GM12878 (cell line): Measurements from ENCODE around the gene ATP1A3. TPM values are rescaled to one million over a fixed set of nuclear protein-coding genes. Genes with fewer than 3 reads are reported as not detected.

Source experiments
- ATAC-seq: fragments of 200-7000 bp; cut with Tn5 transposase; 3 replicates; pipeline ENCODE4 v1.9.1; 2020; ENCODE audit warnings: mild to moderate bottlenecking, moderate library complexity
- BruUV-seq: library from RNA; stranded (reverse); fragments of 400-500 nt; replicated peaks from 2 replicates; lab custom pipeline; 2021; lab: Mats Ljungman, UMichigan
- CTCF ChIA-PET: fragments of 300-600 bp; sonication (Branson Sonifier 250); formaldehyde crosslinking; extraction: SDS; loops from one replicate; lab custom pipeline; 2021; ENCODE audit warnings: inconsistent platforms; lab: Yijun Ruan, JAX
- POLR2A ChIA-PET: fragments of 350-600 bp; formaldehyde crosslinking; extraction: SDS; loops from one replicate; lab custom pipeline; 2021; ENCODE audit warnings: inconsistent platforms; lab: Charles Lee
- RAD21 ChIA-PET: fragments of 300-600 bp; sonication (Branson Sonifier 250); formaldehyde crosslinking; loops from one replicate; lab custom pipeline; 2023; ENCODE audit warnings: antibody characterized with exemption; ENCODE audit not compliant: unreplicated experiment; lab: Charles Lee
- SMC1A ChIA-PET: fragments of 300-600 bp; sonication (Branson Sonifier 250); formaldehyde crosslinking; loops from one replicate; lab custom pipeline; 2023; ENCODE audit not compliant: unreplicated experiment, uncharacterized antibody; lab: Charles Lee
- DNase-seq: peaks from one replicate; pipeline ENCODE4 v3.0.0-alpha.2; 2011; ENCODE audit warnings: low read depth, low spot score
- FAIRE-seq: peaks from 3 replicates; lab custom pipeline; 2011; peaks lifted over from hg19 to GRCh38; lab: Jason Lieb, UNC
- H2AFZ ChIP-seq: 2 replicates; pipeline ENCODE4 v1.6.0; 2011; ENCODE audit warnings: low read depth, low read length, control low read depth; ENCODE audit not compliant: control insufficient read depth
- H3K27ac ChIP-seq: 2 replicates; pipeline ENCODE4 v1.5.1; 2011; ENCODE audit warnings: control low read depth; ENCODE audit not compliant: control insufficient read depth, insufficient read depth
- H3K27me3 ChIP-seq, 2 experiments: replicated peaks in 1 of 2; 2 replicates each; pipeline versions ENCODE4 v1.6.0 to v1.6.1; 2011; ENCODE audit warnings: low read length in 1 of 2; ENCODE audit not compliant: control insufficient read depth in 2 of 2, insufficient read depth in 2 of 2
- H3K36me3 ChIP-seq, 2 experiments: 2 replicates each; pipeline ENCODE4 v1.5.1; 2011; ENCODE audit warnings: low read length in 1 of 2; ENCODE audit not compliant: control insufficient read depth in 2 of 2, insufficient read depth in 2 of 2
- H3K4me1 ChIP-seq: 2 replicates; pipeline ENCODE4 v1.6.1; 2011; ENCODE audit warnings: mild to moderate bottlenecking, low read length, moderate library complexity, mixed read lengths; ENCODE audit not compliant: control insufficient read depth, insufficient read depth
- H3K4me2 ChIP-seq: 2 replicates; pipeline ENCODE4 v1.6.0; 2011; ENCODE audit warnings: control low read depth; ENCODE audit not compliant: control insufficient read depth, insufficient read depth
- H3K4me3 ChIP-seq: fragments of 200-600 bp; sonication (generic); 2 replicates; pipeline ENCODE4 v1.5.1; 2016
- H3K79me2 ChIP-seq: 2 replicates; pipeline ENCODE4 v1.6.0; 2011; ENCODE audit warnings: low read length; ENCODE audit not compliant: control insufficient read depth, insufficient read depth
- H3K9ac ChIP-seq: 2 replicates; pipeline ENCODE4 v1.8.0; 2011; ENCODE audit warnings: low read length, control low read depth, mixed read lengths; ENCODE audit not compliant: control insufficient read depth, insufficient read depth
- H3K9me3 ChIP-seq: replicated peaks from 3 replicates; pipeline ENCODE4 v1.5.1; 2011; ENCODE audit warnings: mild to moderate bottlenecking, low read length; ENCODE audit not compliant: control insufficient read depth, insufficient read depth
- H4K20me1 ChIP-seq: 2 replicates; pipeline ENCODE4 v1.6.0; 2011; ENCODE audit not compliant: control insufficient read depth, insufficient read depth
- BCL11A ChIP-seq: IDR thresholded peaks from 2 replicates; pipeline ENCODE4 v1.6.1; 2011; ENCODE audit warnings: low read depth, low read length
- CHD4 ChIP-seq: fragments of 200-600 bp; sonication (generic); IDR thresholded peaks from 2 replicates; pipeline ENCODE4 v1.6.1; 2016; ENCODE audit warnings: mild to moderate bottlenecking
- CTCF ChIP-seq, 3 experiments: IDR thresholded peaks in 2 of 3; conservative IDR thresholded peaks in 1 of 3; 2 replicates each; pipeline ENCODE4 v1.5.1; 2011; ENCODE audit warnings: low read depth in 3 of 3, low read length in 3 of 3, mild to moderate bottlenecking in 3 of 3, control low read depth in 2 of 3, moderate library complexity in 2 of 3, inconsistent platforms in 1 of 3, mixed read lengths in 1 of 3; ENCODE audit not compliant: control insufficient read depth in 2 of 3, insufficient read depth in 1 of 3; ENCODE audit errors: extremely low read depth in 1 of 3
- EED ChIP-seq: sonication (generic); IDR thresholded peaks from 2 replicates; pipeline ENCODE4 v1.6.1; 2016; ENCODE audit warnings: antibody characterized with exemption, low read depth
- HDGF ChIP-seq: fragments of 450-650 bp; IDR thresholded peaks from 2 replicates; pipeline ENCODE4 v1.6.1; 2016; ENCODE audit warnings: antibody characterized with exemption
- MTA2 ChIP-seq: fragments of 450-650 bp; IDR thresholded peaks from 2 replicates; pipeline ENCODE4 v1.6.1; 2016; ENCODE audit warnings: low read depth, mild to moderate bottlenecking, moderate library complexity
- POLR2AphosphoS5 ChIP-seq: IDR thresholded peaks from 2 replicates; pipeline ENCODE4 v1.6.1; 2011; ENCODE audit warnings: mild to moderate bottlenecking, low read length, inconsistent platforms
- WGBS: methylation state at CpG from one replicate; pipeline ENCODE4 v1.1.6; 2016; ENCODE audit warnings: low lambda C conversion rate; ENCODE audit not compliant: insufficient replicate concordance, insufficient coverage; ENCODE audit errors: missing lambda C conversion rate; 5-methylcytosine and 5-hydroxymethylcytosine counted together
- in situ Hi-C: fragments of 300-500 bp; cut with MboI; formaldehyde crosslinking; loops from 9 replicates; pipeline ENCODE4 v1.14.3; 2018; ENCODE audit warnings: mixed read lengths
- intact Hi-C: fragments of 100-400 bp; cut with micrococcal nuclease; formaldehyde crosslinking; loops from one replicate; pipeline ENCODE4 v1.14.2; 2022; ENCODE audit not compliant: unreplicated experiment
- polyA plus RNA-seq, 11 experiments: library from polyadenylated mRNA; depleted of rRNA in 4 of 11; unstranded in 6 of 11; stranded (reverse) in 5 of 11; fragments of >200 nt; fragmentation: Nextera tagmentation in 4 of 11; fragmentation: Illumina TruSeq in 1 of 11; extraction: Ambion mirVana in 4 of 11; extraction: Trizol in 1 of 11; gene quantifications; 1 replicate in 1 of 11; 2 replicates in 10 of 11; pipeline versions ENCODE4 v1.2.1 to v1.2.3, GENCODE V29; 2011 to 2016; ENCODE audit warnings: inconsistent platforms in 2 of 11, missing spikeins in 2 of 11, low read depth in 1 of 11
- total RNA-seq, 4 experiments: library from RNA; depleted of rRNA in 3 of 4; stranded (reverse); fragments of >200 nt in 3 of 4; fragmentation: Illumina TruSeq in 1 of 4; extraction: Trizol in 1 of 4; gene quantifications; 2 replicates each; pipeline versions ENCODE4 v1.2.1 to v1.2.3, GENCODE V29; 2013 to 2021
- TF ChIP-seq, protein P1 (sequence below): fragments of 450-650 bp; formaldehyde crosslinking; IDR thresholded peaks from 2 replicates; pipeline ENCODE4 v1.4.0; 2020; ENCODE audit warnings: mild to moderate bottlenecking, moderate library complexity
- TF ChIP-seq, protein P2 (sequence below): fragments of 450-650 bp; IDR thresholded peaks from 2 replicates; pipeline ENCODE4 v1.6.1; 2016; ENCODE audit warnings: mild to moderate bottlenecking

The ATP1A3 gene
- total and polyA plus RNA-seq, 10 of the 15 experiments (the other 5 are each of a cell fraction or from before 2014, with no cell fraction given), result 0.17 to 0.86 (median 0.32) TPM; not detected in 2

DNA sequence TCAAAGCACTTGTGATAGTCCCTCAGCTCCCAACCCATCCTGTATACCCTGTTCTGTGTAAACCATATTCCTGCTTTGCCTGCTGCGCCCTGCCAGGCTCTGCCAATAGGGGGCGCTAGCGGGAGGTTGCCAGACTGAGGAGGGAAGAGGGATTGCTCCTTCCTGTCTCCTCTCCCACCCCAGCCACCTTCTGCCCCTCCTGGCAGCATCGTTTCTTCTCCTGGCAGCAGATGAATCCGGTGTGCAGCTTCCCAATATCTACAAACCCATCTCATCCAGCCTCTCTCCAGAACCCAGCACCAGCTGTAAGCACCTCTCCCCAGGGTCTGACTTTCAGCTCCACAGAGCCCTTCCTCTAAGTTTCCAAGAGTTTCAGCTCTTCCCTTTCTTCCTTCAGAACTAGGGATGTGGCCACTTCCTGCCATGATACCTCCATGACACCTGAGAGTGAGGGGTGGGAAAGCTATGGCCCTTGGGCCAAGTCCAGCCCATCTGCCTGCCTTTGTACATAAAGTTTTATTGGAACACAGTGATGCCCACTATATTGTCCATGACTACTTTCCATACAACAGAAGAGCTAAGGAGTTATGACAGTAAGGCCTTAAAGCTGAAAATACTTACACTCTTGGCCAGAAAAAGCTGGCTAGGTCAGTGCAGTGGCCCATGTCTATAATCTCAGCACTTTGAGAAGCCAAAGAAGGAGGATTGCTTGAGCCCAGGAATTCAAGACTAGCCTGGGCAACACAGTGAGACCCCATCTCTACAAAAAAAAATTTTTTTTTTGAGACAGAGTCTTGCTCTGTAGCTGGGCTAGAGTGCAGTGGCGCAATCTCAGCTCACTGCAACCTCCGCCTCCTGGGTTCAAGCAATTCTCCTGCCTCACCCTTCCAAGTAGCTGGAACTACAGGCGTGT lies 34.5 kb upstream of the ATP1A3 start:
- Histone ChIP-seq H3K79me2 (no peaks in the 10 kb centered on the region), H3K4me1 (no peaks in the 10 kb centered on the region), H3K27ac (no peak overlapping the region), H4K20me1 (no peaks in the 10 kb centered on the region), H3K4me3 (no peak overlapping the region), H3K9ac (no peak overlapping the region), H2AFZ (no peak overlapping the region), H3K9me3 (no peaks in the 10 kb centered on the region), H3K36me3 (no peaks in the 10 kb centered on the region), H3K27me3 (peaks cover 0 to 2% of the 10 kb centered on the region in 2 experiments; a peak in 2 of 4 replicates)
- in situ Hi-C loops (no loop called here), intact Hi-C loops (no loop called here)
- no TSS peak for BruUV-seq
- 37% methylated on average over 8 of the region's 8 CpGs for WGBS
- RAD21 ChIA-PET, result no interaction called here
- SMC1A ChIA-PET, result interaction anchor here (0.6 kb wide), 2 partner anchors 27 to 193 kb away, joined by 3 read pairs; no protein-coding TSS in a partner anchor
- no peak for DNase-seq
- no peak for ATAC-seq
- FAIRE-seq, result no peak
- POLR2A ChIA-PET, result no interaction called here
- CTCF ChIA-PET, result interaction anchor here (0.7 to 3.4 kb wide), 11 partner anchors 10 to 277 kb away, joined by 3 to 18 read pairs (median 3); partner anchors contain the start of gene RABAC1
- TF ChIP-seq CTCF (IDR thresholded peaks at IDR 0.05 in 2 of 3, conservative IDR thresholded peaks at IDR 0.05 in 1 of 3; ENCODE audit: control insufficient read depth in 2 of 3, extremely low read depth in 1 of 3, insufficient read depth in 1 of 3, low read depth in 3 of 3, low read length in 3 of 3) (peak; percentile 41 to 74 (median 64); a peak in 5 of 6 replicates), CHD4 (no peak), POLR2AphosphoS5 (no peak), BCL11A (no peak), MTA2 (no peak), HDGF (no peak), EED (no peak)
- TF ChIP-seq, protein P1, sequence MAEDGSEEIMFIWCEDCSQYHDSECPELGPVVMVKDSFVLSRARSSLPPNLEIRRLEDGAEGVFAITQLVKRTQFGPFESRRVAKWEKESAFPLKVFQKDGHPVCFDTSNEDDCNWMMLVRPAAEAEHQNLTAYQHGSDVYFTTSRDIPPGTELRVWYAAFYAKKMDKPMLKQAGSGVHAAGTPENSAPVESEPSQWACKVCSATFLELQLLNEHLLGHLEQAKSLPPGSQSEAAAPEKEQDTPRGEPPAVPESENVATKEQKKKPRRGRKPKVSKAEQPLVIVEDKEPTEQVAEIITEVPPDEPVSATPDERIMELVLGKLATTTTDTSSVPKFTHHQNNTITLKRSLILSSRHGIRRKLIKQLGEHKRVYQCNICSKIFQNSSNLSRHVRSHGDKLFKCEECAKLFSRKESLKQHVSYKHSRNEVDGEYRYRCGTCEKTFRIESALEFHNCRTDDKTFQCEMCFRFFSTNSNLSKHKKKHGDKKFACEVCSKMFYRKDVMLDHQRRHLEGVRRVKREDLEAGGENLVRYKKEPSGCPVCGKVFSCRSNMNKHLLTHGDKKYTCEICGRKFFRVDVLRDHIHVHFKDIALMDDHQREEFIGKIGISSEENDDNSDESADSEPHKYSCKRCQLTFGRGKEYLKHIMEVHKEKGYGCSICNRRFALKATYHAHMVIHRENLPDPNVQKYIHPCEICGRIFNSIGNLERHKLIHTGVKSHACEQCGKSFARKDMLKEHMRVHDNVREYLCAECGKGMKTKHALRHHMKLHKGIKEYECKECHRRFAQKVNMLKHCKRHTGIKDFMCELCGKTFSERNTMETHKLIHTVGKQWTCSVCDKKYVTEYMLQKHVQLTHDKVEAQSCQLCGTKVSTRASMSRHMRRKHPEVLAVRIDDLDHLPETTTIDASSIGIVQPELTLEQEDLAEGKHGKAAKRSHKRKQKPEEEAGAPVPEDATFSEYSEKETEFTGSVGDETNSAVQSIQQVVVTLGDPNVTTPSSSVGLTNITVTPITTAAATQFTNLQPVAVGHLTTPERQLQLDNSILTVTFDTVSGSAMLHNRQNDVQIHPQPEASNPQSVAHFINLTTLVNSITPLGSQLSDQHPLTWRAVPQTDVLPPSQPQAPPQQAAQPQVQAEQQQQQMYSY (CRISPR knock-in tag), result no peak
- TF ChIP-seq, protein P2, sequence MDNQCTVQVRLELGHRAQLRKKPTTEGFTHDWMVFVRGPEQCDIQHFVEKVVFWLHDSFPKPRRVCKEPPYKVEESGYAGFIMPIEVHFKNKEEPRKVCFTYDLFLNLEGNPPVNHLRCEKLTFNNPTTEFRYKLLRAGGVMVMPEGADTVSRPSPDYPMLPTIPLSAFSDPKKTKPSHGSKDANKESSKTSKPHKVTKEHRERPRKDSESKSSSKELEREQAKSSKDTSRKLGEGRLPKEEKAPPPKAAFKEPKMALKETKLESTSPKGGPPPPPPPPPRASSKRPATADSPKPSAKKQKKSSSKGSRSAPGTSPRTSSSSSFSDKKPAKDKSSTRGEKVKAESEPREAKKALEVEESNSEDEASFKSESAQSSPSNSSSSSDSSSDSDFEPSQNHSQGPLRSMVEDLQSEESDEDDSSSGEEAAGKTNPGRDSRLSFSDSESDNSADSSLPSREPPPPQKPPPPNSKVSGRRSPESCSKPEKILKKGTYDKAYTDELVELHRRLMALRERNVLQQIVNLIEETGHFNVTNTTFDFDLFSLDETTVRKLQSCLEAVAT, result no peak
- TF ChIP-seq, all 136 proteins: peak for 1
- no peak overlapping the region for H3K4me2 ChIP-seq
